Stimulated activated CD8-positive, alpha-beta memory T cell treated with anti-CD3 and anti-CD28 coated beads, Interleukin-2, amount 100 ng/mL, for 48 hours (primary cell): ENCODE data around the gene PAX6.

Source experiments
- DNase-seq, 2 donors: peaks; one replicate each; pipeline ENCODE4 v3.0.0-alpha.2; 2020; ENCODE audit warnings: low read depth in 2 of 2

Gene PAX6

DNA sequence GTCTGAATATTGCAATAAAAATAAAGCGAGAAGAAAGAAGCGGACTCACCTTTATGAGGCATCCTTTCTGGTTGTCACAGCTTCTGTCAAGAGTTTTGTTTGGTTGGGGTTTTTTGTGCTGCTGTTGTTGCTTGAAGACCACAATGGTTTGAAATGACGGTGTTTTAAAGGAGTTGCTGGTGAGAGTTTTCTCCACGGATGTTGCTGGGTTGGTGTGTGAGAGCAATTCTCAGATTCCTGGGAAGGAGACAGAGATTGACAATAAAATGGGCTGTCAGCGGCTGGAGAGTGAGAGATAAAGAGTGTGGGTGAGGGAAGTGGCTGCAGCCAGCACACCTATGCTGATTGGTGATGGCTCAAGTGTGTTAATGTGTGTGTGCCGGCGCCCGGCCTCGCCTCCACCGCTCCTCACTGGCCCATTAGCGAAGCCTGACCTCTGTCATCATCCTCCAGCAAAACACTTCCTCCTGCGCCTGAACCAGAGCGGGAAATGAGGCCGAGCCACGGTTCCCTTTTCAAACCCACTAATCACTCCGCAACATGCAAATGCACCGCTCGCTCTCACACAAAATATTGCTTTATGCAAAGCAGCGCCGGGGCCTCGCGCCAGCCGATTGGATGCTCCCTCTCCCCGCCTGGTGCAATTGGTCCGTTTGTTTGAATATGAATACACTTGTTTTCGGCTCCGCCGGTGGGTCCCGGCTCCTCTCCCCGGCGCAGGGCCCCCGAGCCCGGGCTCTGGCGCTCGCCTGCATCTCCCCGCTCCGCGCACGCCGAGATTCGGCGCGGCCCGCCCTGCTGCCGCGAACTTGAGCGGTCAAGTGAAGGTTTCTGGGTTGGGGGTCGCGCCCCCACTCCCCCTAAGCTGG lies at the start of gene PAX6:
TSS of gene PAX6 (minus strand) at position 544 of the 869 bp plus-strand sequence. CDS start 4,911 bp downstream, outside the sequence.
- DNase-seq: no peak

DNA sequence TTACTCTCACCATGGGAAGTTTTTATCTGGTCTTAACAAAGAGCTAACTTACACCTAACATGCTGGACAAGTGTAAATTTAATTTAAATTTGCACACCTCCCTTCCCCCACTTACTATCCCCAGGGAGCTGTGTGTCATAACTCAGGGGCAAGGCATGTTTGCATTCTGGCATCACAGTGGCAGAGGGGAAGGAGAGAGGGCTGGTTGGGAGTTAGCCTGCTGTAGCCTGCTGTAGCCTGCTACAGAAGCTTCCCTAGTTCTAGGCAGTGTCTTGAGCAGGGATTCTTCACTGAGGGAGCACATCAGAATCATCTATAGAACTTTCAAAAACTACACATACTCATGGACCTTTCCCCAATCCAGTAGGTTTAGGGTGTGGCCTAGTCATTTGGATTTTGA lies 49.3 kb upstream of the PAX6 start:
- no peak for DNase-seq

DNA sequence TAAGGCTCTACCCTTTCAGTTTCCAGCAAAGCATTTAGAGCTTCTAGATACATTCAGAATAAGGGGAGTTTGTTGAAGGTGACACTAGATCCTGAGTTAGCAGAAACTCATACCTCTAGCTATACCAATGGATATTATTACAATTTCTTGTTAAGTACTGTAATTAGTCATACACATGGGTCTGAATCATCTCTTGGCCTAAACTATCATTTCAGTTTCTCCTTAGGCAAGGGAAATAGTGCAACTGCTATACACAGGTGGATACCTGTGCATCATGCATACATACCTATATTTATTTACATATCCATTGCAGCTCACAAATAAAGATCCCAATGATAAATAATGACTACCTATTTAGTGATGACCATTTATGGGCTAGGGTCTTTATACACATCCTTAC lies 45.1 kb upstream of the PAX6 start:
- DNase-seq: no peak

- DNase-seq: no peak
Measured at GRCh38 chr11:31855466-31855865, 44.3 kb upstream of the PAX6 start.

GRCh38 chr11:31850365-31850764 lies 39.2 kb upstream of the PAX6 start:
- DNase-seq: no peak

- no peak for DNase-seq
Measured at GRCh38 chr11:31847761-31848160, 36.6 kb upstream of the PAX6 start.

DNA sequence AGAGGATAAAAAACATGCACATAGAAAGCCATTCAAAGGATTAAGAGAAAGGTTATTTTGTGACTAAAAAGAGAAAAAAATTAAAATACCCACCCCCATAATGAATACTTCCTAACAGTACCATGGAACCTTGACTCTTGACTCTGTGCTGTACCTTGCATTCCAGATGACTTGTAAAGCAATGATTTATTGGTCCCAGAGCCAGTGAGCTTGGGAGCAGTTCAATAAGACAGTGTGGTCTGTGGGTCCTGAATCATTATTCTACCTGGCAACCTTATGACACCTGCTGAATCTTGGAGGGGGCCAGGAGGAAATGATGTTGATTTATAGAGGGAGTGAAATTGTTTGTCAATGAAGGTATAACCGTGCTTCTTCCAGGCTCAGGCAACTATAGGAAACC lies 34.2 kb upstream of the PAX6 start:
- DNase-seq: no peak

DNA sequence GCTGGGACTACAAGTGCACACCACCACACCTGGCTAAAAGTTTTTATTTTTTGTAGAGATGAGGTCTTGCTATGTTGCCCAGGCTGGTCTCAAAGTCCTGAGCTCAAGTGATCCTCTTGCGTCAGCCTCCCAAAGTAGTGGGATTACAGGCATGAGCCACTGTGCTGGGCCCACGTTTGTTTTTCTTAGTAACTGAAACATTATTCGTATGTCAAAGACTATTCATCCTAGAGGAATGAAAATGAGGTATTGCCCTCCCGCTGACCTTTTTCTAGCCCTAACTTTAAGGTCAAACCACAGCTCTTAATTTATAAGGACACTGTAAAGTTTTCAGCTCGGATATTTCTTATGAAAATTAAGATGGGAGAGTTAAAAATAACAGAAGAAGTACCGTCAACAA lies 33.2 kb upstream of the PAX6 start:
- no peak for DNase-seq

- DNase-seq: no peak
Measured at GRCh38 chr11:31841435-31841834, 30.3 kb upstream of the PAX6 start.

- no peak for DNase-seq
Measured at GRCh38 chr11:31834237-31834636, 23.1 kb upstream of the PAX6 start.

DNA sequence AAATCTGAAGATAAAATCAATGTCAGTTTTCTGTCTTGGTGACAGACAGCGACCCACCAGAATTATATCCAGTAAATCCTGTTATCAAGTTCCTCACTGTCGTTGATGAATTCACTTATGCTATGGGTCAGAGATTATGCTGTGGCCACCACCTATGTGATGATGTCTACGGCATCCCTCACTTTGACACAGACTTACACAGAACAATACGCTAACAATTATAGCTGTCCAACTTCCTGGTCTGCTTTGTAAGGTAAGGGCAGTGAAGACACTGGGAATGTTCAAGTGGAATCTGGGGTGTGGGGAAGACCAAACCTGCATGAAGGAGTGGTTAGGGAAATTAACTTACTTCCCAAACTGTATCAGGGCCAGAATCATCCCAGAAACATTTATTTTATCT lies 19.3 kb upstream of the PAX6 start:
- no peak for DNase-seq

- no peak for DNase-seq
Measured at GRCh38 chr11:31828217-31828616, 17.1 kb upstream of the PAX6 start.

GRCh38 chr11:31827455-31828206 lies 16.5 kb upstream of the PAX6 start:
- no peak for DNase-seq

GRCh38 chr11:31826536-31827438 lies 15.7 kb upstream of the PAX6 start:
- no peak for DNase-seq

- DNase-seq: no peak
Measured at GRCh38 chr11:31825838-31826484, 14.8 kb upstream of the PAX6 start.

GRCh38 chr11:31824879-31825837 lies 14.0 kb upstream of the PAX6 start:
- DNase-seq: no peak

DNA sequence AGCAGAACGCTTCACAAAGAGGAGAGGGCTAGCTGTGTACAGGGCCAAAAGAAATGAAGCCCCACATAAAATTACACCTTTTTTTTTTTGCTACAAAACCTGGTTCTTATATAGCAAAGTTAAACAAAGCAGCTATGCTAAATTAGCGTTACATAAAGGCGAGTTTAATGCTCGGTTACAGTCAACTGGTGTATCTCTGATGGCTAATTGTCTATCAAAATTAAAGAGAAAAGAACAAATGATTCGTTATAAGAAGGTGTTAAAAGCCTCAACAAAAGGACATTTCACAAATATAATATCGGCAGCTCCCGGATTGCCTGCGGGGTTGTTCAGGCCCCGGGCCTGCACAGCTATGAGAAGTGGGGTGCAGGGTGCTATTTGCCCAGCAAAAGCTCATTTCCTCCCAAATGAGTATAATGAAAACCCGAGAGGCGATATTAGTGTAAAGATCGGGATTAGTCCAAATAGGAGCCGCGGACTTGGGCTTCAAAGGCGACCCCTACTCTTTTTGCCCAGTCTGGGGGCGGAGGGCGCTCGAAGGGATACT lies 13.3 kb upstream of the PAX6 start:
- DNase-seq: no peak

DNA sequence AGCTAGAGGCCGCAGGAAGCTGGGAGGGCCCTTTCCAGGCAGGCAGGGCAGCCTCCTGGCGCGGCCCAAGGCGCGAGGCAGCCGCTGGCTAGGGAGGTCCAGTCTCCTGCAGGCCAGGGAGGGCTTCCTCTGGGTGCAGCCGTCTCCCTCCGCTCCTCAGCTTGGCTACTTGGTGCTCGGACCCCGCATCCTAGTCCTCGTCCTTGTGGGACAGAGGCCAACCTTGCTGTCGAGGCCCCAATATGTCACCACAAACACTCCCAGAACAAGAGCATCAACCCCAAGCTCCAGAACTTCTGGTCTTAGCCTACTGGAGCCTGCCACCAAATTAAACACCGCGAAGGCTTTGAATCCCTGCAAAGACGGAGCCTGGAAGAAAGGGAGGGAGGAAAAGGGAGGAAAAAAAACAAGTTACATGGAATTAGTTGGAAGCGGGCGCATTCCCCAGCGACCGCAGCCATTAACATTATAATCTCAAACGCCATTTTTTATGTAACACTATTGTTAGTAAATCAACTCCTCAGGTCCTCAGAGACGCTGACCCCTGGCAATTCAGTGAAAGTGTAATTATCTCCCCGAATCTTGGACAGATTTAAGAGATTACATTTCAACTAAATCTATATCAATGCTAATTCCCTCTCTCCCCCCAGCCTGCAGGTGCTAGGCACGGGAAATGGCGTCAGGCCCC lies 12.7 kb upstream of the PAX6 start:
- no peak for DNase-seq

DNA sequence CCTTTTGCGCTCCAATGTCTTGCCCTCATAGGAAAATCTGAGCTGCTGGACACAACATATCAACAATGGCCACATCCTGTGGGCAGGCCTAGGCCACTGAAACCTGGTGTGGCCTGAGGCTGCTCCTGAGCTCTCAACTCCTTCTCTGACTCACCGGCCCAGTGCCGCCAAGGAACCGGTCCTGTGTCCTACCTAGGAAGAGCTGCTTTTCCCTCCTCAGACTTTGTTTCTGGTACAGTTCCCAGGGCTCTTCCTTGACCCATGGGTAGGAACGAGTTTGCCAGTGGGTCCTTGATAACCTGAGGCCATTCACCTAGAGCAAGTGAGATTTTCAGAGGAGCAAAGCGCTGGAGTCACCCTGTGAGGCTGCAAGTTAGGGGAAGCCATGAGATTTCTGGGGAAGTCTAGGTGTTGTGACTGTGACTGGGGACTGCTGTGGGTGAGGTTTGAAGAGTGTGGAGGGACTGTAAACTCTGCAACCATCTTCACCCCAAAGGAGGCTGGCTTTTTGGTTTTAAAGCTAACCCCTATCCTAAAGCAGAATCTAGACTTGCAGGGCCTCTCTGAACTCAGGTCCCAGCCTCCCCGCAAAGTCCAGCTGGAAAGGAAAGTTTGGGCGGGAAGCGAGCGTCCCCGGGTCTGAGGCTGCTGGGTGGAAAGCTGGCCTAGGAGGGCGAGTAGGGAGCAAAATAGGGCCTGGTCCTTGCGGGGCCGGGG lies 12.0 kb upstream of the PAX6 start:
- no peak for DNase-seq
